Neural progenitor cell (in vitro differentiated cells): Measurements from ENCODE around the gene PTPN2. TPM values are rescaled to one million over a fixed set of nuclear protein-coding genes. Genes with fewer than 3 reads are reported as not detected.

ENCODE experiments used
- DNase-seq: peaks from one replicate; pipeline ENCODE4 v3.0.0-alpha.2; 2016; ENCODE audit warnings: low spot score
- H2AFZ ChIP-seq: fragments of 200-600 bp; sonication (generic); replicated peaks from 2 replicates; pipeline ENCODE4 v1.6.1; 2016; ENCODE audit warnings: antibody characterized with exemption
- H3F3A ChIP-seq: fragments of 200-600 bp; sonication (generic); 2 replicates; pipeline ENCODE4 v1.6.1; 2016; ENCODE audit warnings: antibody characterized with exemption, low read depth
- H3K27ac ChIP-seq: fragments of 200-600 bp; sonication (generic); 2 replicates; pipeline ENCODE4 v1.5.1; 2016; ENCODE audit warnings: mild to moderate bottlenecking
- H3K27me3 ChIP-seq: fragments of 200-600 bp; sonication (generic); 2 replicates; pipeline ENCODE4 v1.6.1; 2016; ENCODE audit warnings: mild to moderate bottlenecking, moderate library complexity
- H3K36me3 ChIP-seq: fragments of 200-600 bp; sonication (generic); 2 replicates; pipeline ENCODE4 v1.5.1; 2016
- H3K4me1 ChIP-seq: fragments of 200-600 bp; sonication (generic); 2 replicates; pipeline ENCODE4 v1.6.1; 2016; ENCODE audit warnings: mixed run types
- H3K4me2 ChIP-seq: fragments of 200-600 bp; sonication (generic); 2 replicates; pipeline ENCODE4 v1.6.1; 2016
- H3K4me3 ChIP-seq: fragments of 200-600 bp; sonication (generic); 2 replicates; pipeline ENCODE4 v1.5.1; 2016
- H3K79me2 ChIP-seq: fragments of 200-600 bp; sonication (generic); 2 replicates; pipeline ENCODE4 v1.6.1; 2016; ENCODE audit warnings: low read depth
- H3K9ac ChIP-seq: fragments of 200-600 bp; sonication (generic); 2 replicates; pipeline ENCODE4 v1.6.1; 2016
- H3K9me3 ChIP-seq: fragments of 200-600 bp; sonication (generic); 2 replicates; pipeline ENCODE4 v1.5.1; 2016; ENCODE audit warnings: low read depth
- H4K20me1 ChIP-seq: fragments of 200-600 bp; sonication (generic); 2 replicates; pipeline ENCODE4 v1.6.1; 2016; ENCODE audit warnings: low read depth
- H3K27ac Mint-ChIP-seq: 3 replicates; pipeline ENCODE4 v1.8.0; 2021; ENCODE audit warnings: mixed read lengths
- H3K27me3 Mint-ChIP-seq: 2 replicates; pipeline ENCODE4 v1.8.0; 2022; ENCODE audit warnings: low read depth, mild to moderate bottlenecking, inconsistent platforms, moderate library complexity, mixed read lengths; ENCODE audit not compliant: insufficient read depth
- H3K36me3 Mint-ChIP-seq: 3 replicates; pipeline ENCODE4 v1.8.0; 2021; ENCODE audit warnings: mixed read lengths
- H3K4me1 Mint-ChIP-seq: 3 replicates; pipeline ENCODE4 v1.8.0; 2021; ENCODE audit warnings: mixed read lengths
- H3K4me3 Mint-ChIP-seq: 3 replicates; pipeline ENCODE4 v1.8.0; 2021; ENCODE audit warnings: mild to moderate bottlenecking, moderate library complexity, mixed read lengths
- H3K9me3 Mint-ChIP-seq: 3 replicates; pipeline ENCODE4 v1.8.0; 2020; ENCODE audit warnings: mixed read lengths
- EZH2 ChIP-seq: fragments of 200-600 bp; sonication (generic); IDR thresholded peaks from 2 replicates; pipeline ENCODE4 v1.6.1; 2017; ENCODE audit warnings: antibody characterized with exemption, mild to moderate bottlenecking, moderate library complexity
- EZH2phosphoT487 ChIP-seq: fragments of 200-600 bp; sonication (generic); IDR thresholded peaks from 2 replicates; pipeline ENCODE4 v1.6.1; 2017; ENCODE audit warnings: antibody characterized with exemption
- total RNA-seq: library from RNA; depleted of rRNA; stranded (reverse); fragments of >200 nt; gene quantifications from 2 replicates; pipeline ENCODE4 v1.2.3, GENCODE V29; 2015; ENCODE audit warnings: low replicate concordance
- TF ChIP-seq, protein P1 (sequence below): fragments of 200-600 bp; sonication (generic); IDR thresholded peaks from 2 replicates; pipeline ENCODE4 v1.5.1; 2017; ENCODE audit warnings: antibody characterized with exemption, mild to moderate bottlenecking

The PTPN2 gene
- total RNA-seq, 1 donor from 2014 or later, result 57.9 TPM

DNA sequence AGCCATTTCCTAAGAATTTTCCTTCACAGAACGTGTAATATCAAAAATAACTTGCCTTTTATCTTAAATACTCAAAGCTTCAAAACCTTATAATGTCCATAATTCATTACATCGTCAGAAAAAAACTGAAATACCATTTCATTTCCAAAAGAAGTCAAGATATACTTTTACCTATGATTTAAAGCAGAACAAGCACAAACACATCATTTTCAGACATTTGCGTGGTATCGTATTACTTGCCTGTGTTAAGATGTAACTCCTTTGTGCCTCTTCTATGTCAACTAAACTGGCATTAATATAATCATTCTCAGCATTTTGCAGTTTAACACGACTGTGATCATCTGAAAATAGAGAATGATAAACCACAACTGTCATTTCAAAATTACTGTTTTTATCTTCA, 47.5 kb downstream of the PTPN2 start:
- Histone ChIP-seq H3K27ac (no peak overlapping the region), H3K9me3 (no peaks in the 10 kb centered on the region), H3F3A (peaks cover 7% of the 10 kb centered on the region), H3K36me3 (no peaks in the 10 kb centered on the region), H3K79me2 (peaks cover 30% of the 10 kb centered on the region), H3K9ac (no peak overlapping the region), H4K20me1 (no peaks in the 10 kb centered on the region), H2AFZ (no peak overlapping the region), H3K4me1 (no peaks in the 10 kb centered on the region), H3K27me3 (no peaks in the 10 kb centered on the region), H3K4me2 (no peak overlapping the region), H3K4me3 (no peak overlapping the region)
- no peaks in the 10 kb centered on the region for H3K9me3 Mint-ChIP-seq
- H3K27ac Mint-ChIP-seq, result no peak overlapping the region
- TF ChIP-seq, protein P1, sequence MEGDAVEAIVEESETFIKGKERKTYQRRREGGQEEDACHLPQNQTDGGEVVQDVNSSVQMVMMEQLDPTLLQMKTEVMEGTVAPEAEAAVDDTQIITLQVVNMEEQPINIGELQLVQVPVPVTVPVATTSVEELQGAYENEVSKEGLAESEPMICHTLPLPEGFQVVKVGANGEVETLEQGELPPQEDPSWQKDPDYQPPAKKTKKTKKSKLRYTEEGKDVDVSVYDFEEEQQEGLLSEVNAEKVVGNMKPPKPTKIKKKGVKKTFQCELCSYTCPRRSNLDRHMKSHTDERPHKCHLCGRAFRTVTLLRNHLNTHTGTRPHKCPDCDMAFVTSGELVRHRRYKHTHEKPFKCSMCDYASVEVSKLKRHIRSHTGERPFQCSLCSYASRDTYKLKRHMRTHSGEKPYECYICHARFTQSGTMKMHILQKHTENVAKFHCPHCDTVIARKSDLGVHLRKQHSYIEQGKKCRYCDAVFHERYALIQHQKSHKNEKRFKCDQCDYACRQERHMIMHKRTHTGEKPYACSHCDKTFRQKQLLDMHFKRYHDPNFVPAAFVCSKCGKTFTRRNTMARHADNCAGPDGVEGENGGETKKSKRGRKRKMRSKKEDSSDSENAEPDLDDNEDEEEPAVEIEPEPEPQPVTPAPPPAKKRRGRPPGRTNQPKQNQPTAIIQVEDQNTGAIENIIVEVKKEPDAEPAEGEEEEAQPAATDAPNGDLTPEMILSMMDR, result no peak
- TF ChIP-seq EZH2 (no peak), EZH2phosphoT487 (no peak)
- no peaks in the 10 kb centered on the region for H3K27me3 Mint-ChIP-seq
- peaks cover 15% of the 10 kb centered on the region for H3K36me3 Mint-ChIP-seq
- DNase-seq, result no peak
- no peak overlapping the region for H3K4me3 Mint-ChIP-seq
- no peaks in the 10 kb centered on the region for H3K4me1 Mint-ChIP-seq

DNA sequence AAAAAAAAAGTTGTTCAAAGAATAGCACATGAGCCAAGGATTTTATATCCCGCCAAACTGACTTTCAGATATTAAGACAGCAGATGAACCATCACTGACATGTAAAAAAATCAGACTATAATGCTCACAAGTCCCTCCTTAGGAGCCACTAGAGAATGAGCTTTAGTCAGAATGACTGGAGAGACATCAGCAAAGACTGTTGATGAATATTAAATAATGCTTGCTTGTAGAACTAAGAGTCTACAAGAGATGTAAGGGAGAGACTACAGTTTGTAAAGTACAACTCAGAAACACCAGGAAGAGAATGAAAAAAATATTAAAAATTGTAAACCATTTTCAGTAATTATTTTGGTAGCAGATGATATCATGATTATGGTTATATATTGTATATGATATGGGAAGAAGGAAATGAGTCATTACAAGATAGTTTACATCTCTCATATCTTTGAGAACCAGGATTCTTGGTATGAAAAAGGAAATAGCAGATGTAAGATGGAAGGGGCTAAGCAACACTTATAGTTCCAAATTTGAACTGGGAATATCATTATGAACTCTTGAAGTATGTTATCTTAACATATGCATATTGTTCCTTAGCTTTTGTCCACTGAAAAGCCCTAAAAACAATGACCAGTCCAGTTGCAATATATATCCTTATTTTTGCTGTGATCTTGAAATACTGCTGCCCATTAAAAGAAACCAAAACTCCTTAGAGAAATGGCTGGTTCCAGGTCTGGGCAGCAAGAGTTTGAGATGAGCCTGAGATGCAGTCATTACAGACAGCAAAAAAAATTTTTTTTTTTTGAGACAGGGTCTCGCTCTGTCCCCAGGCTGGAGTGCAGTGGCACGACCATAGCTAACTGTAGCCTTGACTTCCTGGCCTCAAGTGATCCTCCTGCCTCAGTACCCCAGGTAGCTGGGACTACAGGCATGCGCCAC, 55.7 kb downstream of the PTPN2 start:
- no peak overlapping the region for H2AFZ ChIP-seq
- Mint-ChIP-seq H3K27ac (no peak overlapping the region), H3K27me3 (no peaks in the 10 kb centered on the region), H3K4me1 (no peaks in the 10 kb centered on the region), H3K36me3 (peaks cover 40% of the 10 kb centered on the region), H3K4me3 (no peak overlapping the region), H3K9me3 (peaks cover 11% of the 10 kb centered on the region)
- peaks cover 11% of the 10 kb centered on the region for H3K36me3 ChIP-seq
- H3K4me3 ChIP-seq, result no peak overlapping the region
- H3K4me1 ChIP-seq, result no peaks in the 10 kb centered on the region
- no peak for DNase-seq
- H3F3A ChIP-seq, result no peaks in the 10 kb centered on the region
- TF ChIP-seq, protein P1, result no peak
- no peak for TF ChIP-seq EZH2
- no peak for TF ChIP-seq EZH2phosphoT487
- peaks cover 6% of the 10 kb centered on the region for H3K9me3 ChIP-seq
- no peak overlapping the region for H3K27ac ChIP-seq
- H4K20me1 ChIP-seq, result no peaks in the 10 kb centered on the region
- no peaks in the 10 kb centered on the region for H3K27me3 ChIP-seq
- H3K79me2 ChIP-seq, result peaks cover 3% of the 10 kb centered on the region
- no peak overlapping the region for H3K4me2 ChIP-seq
- H3K9ac ChIP-seq, result no peak overlapping the region

DNA sequence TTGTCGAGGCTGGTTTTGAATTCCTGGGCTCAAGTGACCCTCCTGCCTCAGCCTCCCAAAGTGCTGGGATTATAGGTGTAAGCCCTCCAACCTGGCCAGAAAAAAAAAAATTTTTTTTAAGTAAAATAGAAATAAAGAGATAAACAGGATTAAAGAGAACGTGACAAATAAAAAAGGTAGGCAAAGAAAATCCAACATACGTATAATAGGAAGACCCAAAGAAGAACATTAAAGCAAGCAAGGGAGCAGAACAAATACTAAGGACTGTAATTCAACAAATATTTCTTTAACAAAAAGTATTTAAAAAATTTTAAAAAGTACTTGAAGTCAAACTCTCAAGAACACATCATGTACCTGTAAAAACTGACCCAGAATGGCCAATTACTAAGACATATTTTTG, 56.4 kb downstream of the PTPN2 start:
- H3K27ac ChIP-seq, result no peak overlapping the region
- TF ChIP-seq EZH2 (no peak), EZH2phosphoT487 (no peak)
- TF ChIP-seq, protein P1, result no peak
- no peaks in the 10 kb centered on the region for H3F3A ChIP-seq
- H3K36me3 ChIP-seq, result peaks cover 11% of the 10 kb centered on the region
- H3K4me1 ChIP-seq, result no peaks in the 10 kb centered on the region
- no peak overlapping the region for H3K4me3 ChIP-seq
- no peaks in the 10 kb centered on the region for H3K27me3 Mint-ChIP-seq
- H3K79me2 ChIP-seq, result peaks cover 3% of the 10 kb centered on the region
- H4K20me1 ChIP-seq, result no peaks in the 10 kb centered on the region
- no peak overlapping the region for H3K27ac Mint-ChIP-seq
- H3K9ac ChIP-seq, result no peak overlapping the region
- H3K9me3 ChIP-seq, result peaks cover 6% of the 10 kb centered on the region
- H3K4me1 Mint-ChIP-seq, result no peaks in the 10 kb centered on the region
- no peak overlapping the region for H3K4me3 Mint-ChIP-seq
- peaks cover 38% of the 10 kb centered on the region for H3K36me3 Mint-ChIP-seq
- no peak for DNase-seq
- H3K9me3 Mint-ChIP-seq, result peaks cover 11% of the 10 kb centered on the region
- no peaks in the 10 kb centered on the region for H3K27me3 ChIP-seq
- no peak overlapping the region for H3K4me2 ChIP-seq
- no peak overlapping the region for H2AFZ ChIP-seq
